GM12891 (cell line): ENCODE results near the gene HACD2.

Experiments used
- PAX5 ChIP-seq: IDR thresholded peaks from 2 replicates; pipeline ENCODE4 v1.6.1; 2011; ENCODE audit warnings: low read length, moderate library complexity, mild to moderate bottlenecking; ENCODE audit not compliant: insufficient read depth, severe bottlenecking
- POLR2A ChIP-seq: IDR thresholded peaks from 2 replicates; pipeline ENCODE4 v1.6.1; 2011; ENCODE audit warnings: low read depth, low read length, control low read depth
- TAF1 ChIP-seq: IDR thresholded peaks from 2 replicates; pipeline ENCODE4 v1.6.1; 2011; ENCODE audit warnings: low read depth, low read length, control low read depth

DNA sequence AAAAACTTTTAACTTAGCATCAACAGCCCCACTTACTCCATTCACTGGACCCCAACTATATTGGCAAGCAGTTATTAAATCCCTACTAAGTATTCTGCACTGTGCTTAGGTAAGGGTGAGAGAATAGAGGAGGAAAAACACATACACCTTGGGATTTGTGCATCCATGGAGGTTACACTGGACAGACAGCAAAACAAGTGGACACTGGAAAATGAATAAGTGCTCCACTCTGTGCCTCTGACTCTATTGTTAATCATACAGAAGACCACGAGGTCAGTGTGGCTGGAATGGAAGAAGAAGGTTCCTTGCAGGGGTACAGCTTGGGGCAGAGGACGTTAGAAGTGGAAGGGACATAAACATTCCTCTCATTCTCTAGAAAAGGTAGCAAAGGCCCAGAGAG lies 139.2 kb downstream of the HACD2 start:
- no peak for TF ChIP-seq TAF1
- TF ChIP-seq POLR2A, result no peak
- no peak for TF ChIP-seq PAX5
